ENCODE results near the gene CGNL1.

Gene CGNL1

GRCh38 chr15:57583282-57583681 is 207.0 kb downstream of the CGNL1 start:
- Histone ChIP-seq H4K20me1 (ENCODE audit: insufficient read depth, low read length, poor library complexity, severe bottlenecking) (no peaks in the 10 kb centered on the region), H3K4me1 (ENCODE audit: insufficient read depth, low read length, poor library complexity, severe bottlenecking) (no peaks in the 10 kb centered on the region), H3K36me3 (ENCODE audit: insufficient read depth, low read length) (no peaks in the 10 kb centered on the region), H2AFZ (ENCODE audit: low read length) (no peak overlapping the region), H3K4me3 (ENCODE audit: low read length, poor library complexity, severe bottlenecking) (no peak overlapping the region), H3K4me2 (ENCODE audit: low read depth, low read length, poor library complexity, severe bottlenecking) (no peak overlapping the region), H3K9me3 (ENCODE audit: insufficient read depth, low read depth, low read length) (no peaks in the 10 kb centered on the region), H3K79me2 (ENCODE audit: insufficient read depth, low read length) (no peaks in the 10 kb centered on the region), H3F3A (ENCODE audit: low read depth) (no peaks in the 10 kb centered on the region), H3K27me3 (ENCODE audit: insufficient read depth, low read length, poor library complexity, severe bottlenecking) (no peaks in the 10 kb centered on the region), H3K9ac (ENCODE audit: low read depth, low read length, poor library complexity, severe bottlenecking) (no peak overlapping the region), H3K9me2 (replicated peaks; ENCODE audit: low read depth, low read length) (no peaks in the 10 kb centered on the region)
- no peak for TF ChIP-seq CTCF (conservative IDR thresholded peaks at IDR 0.05; ENCODE audit: low read length)
- no peak for TF ChIP-seq EZH2phosphoT487 (IDR thresholded peaks at IDR 0.05; ENCODE audit: borderline replicate concordance)

DNA sequence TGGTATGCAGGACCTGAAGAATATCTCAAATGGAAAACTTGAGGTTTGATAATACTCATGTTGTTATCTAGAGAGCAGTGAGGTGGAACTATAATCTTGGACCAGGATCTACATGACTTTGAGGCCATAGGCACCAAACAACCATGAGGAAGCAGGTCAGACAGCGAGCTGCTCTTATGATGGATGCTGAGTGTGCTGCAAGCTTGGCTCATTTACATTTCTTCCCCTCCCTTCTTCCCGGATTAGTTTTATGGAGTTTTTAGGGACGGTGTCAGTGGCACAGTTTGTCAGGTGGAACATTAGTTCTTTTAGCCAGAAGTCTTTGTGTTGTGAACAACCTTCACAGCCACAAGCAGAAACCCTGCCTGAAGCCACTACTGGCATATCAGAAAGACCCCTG is 207.4 kb downstream of the CGNL1 start:
- TF ChIP-seq CTCF (conservative IDR thresholded peaks at IDR 0.05; ENCODE audit: low read length): no peak
- TF ChIP-seq EZH2phosphoT487 (IDR thresholded peaks at IDR 0.05; ENCODE audit: borderline replicate concordance): no peak
- H3K9me2 ChIP-seq (replicated peaks; ENCODE audit: low read depth, low read length): no peaks in the 10 kb centered on the region
- H3K36me3 ChIP-seq (ENCODE audit: insufficient read depth, low read length): no peaks in the 10 kb centered on the region
- no peaks in the 10 kb centered on the region for H3K79me2 ChIP-seq (ENCODE audit: insufficient read depth, low read length)
- H4K20me1 ChIP-seq (ENCODE audit: insufficient read depth, low read length, poor library complexity, severe bottlenecking): no peaks in the 10 kb centered on the region
- no peak overlapping the region for H2AFZ ChIP-seq (ENCODE audit: low read length)
- no peaks in the 10 kb centered on the region for H3F3A ChIP-seq (ENCODE audit: low read depth)
- H3K9ac ChIP-seq (ENCODE audit: low read depth, low read length, poor library complexity, severe bottlenecking): no peak overlapping the region
- no peak overlapping the region for H3K4me2 ChIP-seq (ENCODE audit: low read depth, low read length, poor library complexity, severe bottlenecking)
- H3K9me3 ChIP-seq (ENCODE audit: insufficient read depth, low read depth, low read length): no peaks in the 10 kb centered on the region
- no peaks in the 10 kb centered on the region for H3K27me3 ChIP-seq (ENCODE audit: insufficient read depth, low read length, poor library complexity, severe bottlenecking)
- H3K4me1 ChIP-seq (ENCODE audit: insufficient read depth, low read length, poor library complexity, severe bottlenecking): no peaks in the 10 kb centered on the region
- H3K4me3 ChIP-seq (ENCODE audit: low read length, poor library complexity, severe bottlenecking): no peak overlapping the region

DNA sequence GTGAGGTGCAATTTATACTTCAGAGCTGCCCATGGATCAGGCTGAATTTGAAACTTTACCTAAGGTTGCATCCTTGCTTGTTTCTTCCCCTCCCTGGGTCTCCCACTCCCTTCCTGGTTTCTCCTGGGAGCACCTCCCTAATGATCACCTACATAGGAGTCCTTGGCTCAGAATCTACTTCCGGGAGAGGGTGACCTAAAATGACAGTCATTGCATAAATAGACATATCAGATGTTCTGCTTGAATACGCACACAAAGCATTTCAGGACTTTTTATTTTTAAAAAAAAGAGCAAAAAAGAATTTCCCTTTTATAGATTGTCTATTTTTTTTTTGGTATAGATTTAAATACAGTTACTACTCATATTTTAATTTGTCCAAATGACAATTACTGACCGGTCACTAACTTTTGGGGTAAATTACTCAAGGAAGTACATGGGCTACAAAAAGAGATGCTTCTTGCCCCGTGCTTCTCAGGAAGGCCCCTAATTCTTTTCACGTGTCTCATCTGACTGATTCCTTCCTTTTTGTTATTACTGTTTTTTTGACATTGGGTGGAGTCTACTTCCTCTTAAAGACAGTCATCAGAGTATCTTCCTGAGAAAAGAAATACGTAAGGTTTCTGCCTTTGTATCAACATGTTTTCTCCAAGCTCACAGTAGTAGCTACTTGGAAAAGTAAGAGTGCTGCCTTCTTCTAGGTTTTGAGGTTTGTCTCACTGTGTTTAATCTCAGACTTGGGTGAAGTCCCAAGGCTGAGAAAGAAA is 210.5 kb downstream of the CGNL1 start:
- no peak overlapping the region for H3K4me2 ChIP-seq (ENCODE audit: low read depth, low read length, poor library complexity, severe bottlenecking)

More for the DNA sequence above, 210.5 kb downstream of the CGNL1 start:
- TF ChIP-seq CTCF (conservative IDR thresholded peaks at IDR 0.05; ENCODE audit: low read length): no peak
- TF ChIP-seq EZH2phosphoT487 (IDR thresholded peaks at IDR 0.05; ENCODE audit: borderline replicate concordance): no peak
- no peaks in the 10 kb centered on the region for H3K79me2 ChIP-seq (ENCODE audit: insufficient read depth, low read length)
- H3K27me3 ChIP-seq (ENCODE audit: insufficient read depth, low read length, poor library complexity, severe bottlenecking): no peaks in the 10 kb centered on the region
- H3K9me3 ChIP-seq (ENCODE audit: insufficient read depth, low read depth, low read length): no peaks in the 10 kb centered on the region
- H2AFZ ChIP-seq (ENCODE audit: low read length): no peak overlapping the region
- no peak overlapping the region for H3K4me3 ChIP-seq (ENCODE audit: low read length, poor library complexity, severe bottlenecking)
- no peak overlapping the region for H3K9ac ChIP-seq (ENCODE audit: low read depth, low read length, poor library complexity, severe bottlenecking)
- no peaks in the 10 kb centered on the region for H3K4me1 ChIP-seq (ENCODE audit: insufficient read depth, low read length, poor library complexity, severe bottlenecking)
- H3F3A ChIP-seq (ENCODE audit: low read depth): no peaks in the 10 kb centered on the region
- H4K20me1 ChIP-seq (ENCODE audit: insufficient read depth, low read length, poor library complexity, severe bottlenecking): no peaks in the 10 kb centered on the region
- no peaks in the 10 kb centered on the region for H3K36me3 ChIP-seq (ENCODE audit: insufficient read depth, low read length)
- no peaks in the 10 kb centered on the region for H3K9me2 ChIP-seq (replicated peaks; ENCODE audit: low read depth, low read length)

All from Loucy (cell line).